Astrocyte (in vitro differentiated cells and primary cell): ENCODE results near the gene CLNK. TPM values are rescaled to one million over a fixed set of nuclear protein-coding genes. Genes with fewer than 3 reads are reported as not detected.

Experiments used
- DNase-seq: peaks from one replicate; pipeline ENCODE4 v3.0.0-alpha.2; 2010; ENCODE audit warnings: low read depth
- FAIRE-seq: peaks from 2 replicates; lab custom pipeline; 2011; peaks lifted over from hg19 to GRCh38; lab: Jason Lieb, UNC
- H2AFZ ChIP-seq: 2 replicates; pipeline ENCODE4 v1.6.0; 2012; ENCODE audit warnings: low read depth, low read length, inconsistent platforms
- H3K27ac ChIP-seq: 2 replicates; pipeline ENCODE4 v1.5.1; 2011; ENCODE audit warnings: low read depth, low read length, inconsistent platforms
- H3K27me3 ChIP-seq: 2 replicates; pipeline ENCODE4 v1.6.0; 2011; ENCODE audit warnings: low read length, inconsistent platforms; ENCODE audit not compliant: insufficient read depth
- H3K36me3 ChIP-seq: 2 replicates; pipeline ENCODE4 v1.5.1; 2011; ENCODE audit warnings: low read length, inconsistent platforms; ENCODE audit not compliant: insufficient read depth
- H3K4me1 ChIP-seq: 2 replicates; pipeline ENCODE4 v1.5.1; 2011; ENCODE audit warnings: low read length, inconsistent platforms; ENCODE audit not compliant: insufficient read depth
- H3K4me2 ChIP-seq: 2 replicates; pipeline ENCODE4 v1.6.0; 2012; ENCODE audit warnings: low read length, inconsistent platforms
- H3K4me3 ChIP-seq: 2 replicates; pipeline ENCODE4 v1.5.1; 2011; ENCODE audit warnings: low read depth, mild to moderate bottlenecking, low read length, inconsistent platforms; ENCODE audit not compliant: insufficient read depth
- H3K79me2 ChIP-seq: 2 replicates; pipeline ENCODE4 v1.6.0; 2012; ENCODE audit warnings: mild to moderate bottlenecking, low read length, inconsistent platforms; ENCODE audit not compliant: insufficient read depth
- H3K9ac ChIP-seq: 2 replicates; pipeline ENCODE4 v1.6.0; 2012; ENCODE audit warnings: mild to moderate bottlenecking, low read length, inconsistent platforms
- H3K9me3 ChIP-seq: 2 replicates; pipeline ENCODE4 v1.5.1; 2012; ENCODE audit warnings: low read depth, mild to moderate bottlenecking, low read length, inconsistent platforms; ENCODE audit not compliant: insufficient read depth
- H4K20me1 ChIP-seq: 2 replicates; pipeline ENCODE4 v1.6.0; 2012; ENCODE audit warnings: low read length, inconsistent platforms; ENCODE audit not compliant: insufficient read depth
- H3K27ac Mint-ChIP-seq: one replicate; pipeline ENCODE4 v1.8.0; 2021; ENCODE audit warnings: mild to moderate bottlenecking, mixed read lengths; ENCODE audit not compliant: unreplicated experiment
- H3K27me3 Mint-ChIP-seq: one replicate; pipeline ENCODE4 v1.8.0; 2021; ENCODE audit warnings: low read depth, mixed read lengths; ENCODE audit not compliant: unreplicated experiment
- H3K36me3 Mint-ChIP-seq: one replicate; pipeline ENCODE4 v1.8.0; 2021; ENCODE audit warnings: low read depth, mixed read lengths; ENCODE audit not compliant: unreplicated experiment
- H3K4me1 Mint-ChIP-seq: one replicate; pipeline ENCODE4 v1.8.0; 2021; ENCODE audit warnings: low read depth, mixed read lengths; ENCODE audit not compliant: unreplicated experiment
- H3K4me3 Mint-ChIP-seq: one replicate; pipeline ENCODE4 v1.8.0; 2021; ENCODE audit warnings: mild to moderate bottlenecking, moderate library complexity, mixed read lengths; ENCODE audit not compliant: unreplicated experiment
- H3K9me3 Mint-ChIP-seq: one replicate; pipeline ENCODE4 v1.8.0; 2021; ENCODE audit warnings: mild to moderate bottlenecking, mixed read lengths; ENCODE audit not compliant: unreplicated experiment
- CTCF ChIP-seq: IDR thresholded peaks from 2 replicates; pipeline ENCODE4 v1.5.1; 2011; ENCODE audit warnings: low read depth, mild to moderate bottlenecking, inconsistent platforms, low read length, moderate library complexity; ENCODE audit not compliant: insufficient read depth
- EZH2 ChIP-seq: IDR thresholded peaks from 2 replicates; pipeline ENCODE4 v1.6.1; 2012; ENCODE audit warnings: mild to moderate bottlenecking, low read length, inconsistent platforms; ENCODE audit not compliant: insufficient read depth
- total RNA-seq: library from RNA; stranded (reverse); gene quantifications from 2 replicates; pipeline ENCODE4 v1.2.1, GENCODE V29; 2021

The CLNK gene
- total RNA-seq, 1 donor from 2014 or later, result not detected

GRCh38 chr4:10673817-10674369, 10.7 kb downstream of the CLNK start:
- no peaks in the 10 kb centered on the region for H4K20me1 ChIP-seq
- Mint-ChIP-seq H3K4me3 (no peak overlapping the region), H3K27ac (no peak overlapping the region), H3K9me3 (peaks cover 6% of the 10 kb centered on the region), H3K36me3 (no peaks in the 10 kb centered on the region), H3K4me1 (no peaks in the 10 kb centered on the region), H3K27me3 (peaks cover 22% of the 10 kb centered on the region)
- no peaks in the 10 kb centered on the region for H3K79me2 ChIP-seq
- no peak overlapping the region for H3K9ac ChIP-seq
- no peak overlapping the region for H3K4me3 ChIP-seq
- no peak for TF ChIP-seq CTCF
- no peak for TF ChIP-seq EZH2
- no peaks in the 10 kb centered on the region for H3K36me3 ChIP-seq
- peaks cover 4% of the 10 kb centered on the region for H3K27me3 ChIP-seq
- no peaks in the 10 kb centered on the region for H3K9me3 ChIP-seq
- no peaks in the 10 kb centered on the region for H3K4me1 ChIP-seq
- DNase-seq (no peak), FAIRE-seq (no peak)
- H2AFZ ChIP-seq, result no peak overlapping the region
- no peak overlapping the region for H3K4me2 ChIP-seq
- H3K27ac ChIP-seq, result no peak overlapping the region

- no peaks in the 10 kb centered on the region for H3K79me2 ChIP-seq
Observed at GRCh38 chr4:10672379-10672778, 12.2 kb downstream of the CLNK start.

More at GRCh38 chr4:10672379-10672778, 12.2 kb downstream of the CLNK start:
- Histone ChIP-seq H3K27me3 (peaks cover 8% of the 10 kb centered on the region), H3K4me2 (no peak overlapping the region), H2AFZ (no peak overlapping the region), H3K9me3 (no peaks in the 10 kb centered on the region), H3K27ac (no peak overlapping the region), H3K36me3 (no peaks in the 10 kb centered on the region), H4K20me1 (no peaks in the 10 kb centered on the region), H3K4me1 (no peaks in the 10 kb centered on the region), H3K4me3 (no peak overlapping the region), H3K9ac (no peak overlapping the region)
- Mint-ChIP-seq H3K4me3 (no peak overlapping the region), H3K9me3 (peaks cover 5% of the 10 kb centered on the region), H3K4me1 (no peaks in the 10 kb centered on the region), H3K27ac (no peak overlapping the region), H3K27me3 (peaks cover 34% of the 10 kb centered on the region), H3K36me3 (no peaks in the 10 kb centered on the region)
- no peak for TF ChIP-seq EZH2
- TF ChIP-seq CTCF, result no peak
- DNase-seq (no peak), FAIRE-seq (no peak)
